GM19463 (cell line): ENCODE results near the gene NCBP2L.

Source experiments
- ATAC-seq: cut with Tn5 transposase; IDR thresholded peaks from one replicate; pipeline ENCODE4 v1.9.1; 2021; ENCODE audit warnings: mild to moderate bottlenecking, moderate library complexity; ENCODE audit not compliant: unreplicated experiment

The NCBP2L gene

DNA sequence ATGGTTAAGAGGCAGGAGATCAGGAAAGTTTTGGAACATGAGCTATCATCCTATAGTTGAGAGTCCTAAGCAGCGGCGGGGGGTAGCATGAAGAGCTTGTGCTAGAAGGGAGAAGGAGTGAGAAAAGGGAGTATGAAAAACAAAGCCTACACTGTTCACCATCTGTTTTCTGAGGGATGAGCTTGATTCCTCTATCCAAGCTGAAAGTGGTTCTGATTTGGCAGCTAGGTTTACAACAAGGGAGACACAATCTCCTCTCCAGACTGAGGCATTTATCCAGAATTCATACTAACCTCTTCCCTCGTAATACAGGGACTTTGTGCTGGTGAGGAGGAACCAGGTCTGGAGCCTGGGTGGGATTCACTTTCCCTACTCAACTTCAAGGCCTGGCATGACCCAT is 25.5 kb upstream of the NCBP2L start:
- no peak for ATAC-seq

DNA sequence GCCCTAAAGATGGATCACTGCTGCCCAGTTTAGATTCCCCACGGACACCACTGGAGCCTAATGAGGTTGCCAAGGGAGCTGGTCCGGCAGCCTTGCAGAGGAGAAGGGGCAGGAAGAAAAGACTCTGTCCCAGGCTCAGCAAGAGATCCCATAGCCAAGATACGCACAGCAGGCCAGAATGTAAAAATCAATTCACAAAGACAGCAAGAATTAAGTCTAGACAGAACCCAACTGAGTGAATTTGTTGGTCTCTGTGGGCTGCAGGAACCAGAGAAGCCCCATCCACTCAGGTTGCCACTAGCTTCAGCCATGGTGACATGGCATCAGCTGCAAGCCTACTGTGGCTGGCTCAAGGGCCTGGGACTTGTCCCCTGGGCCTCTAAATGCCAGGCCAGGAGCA is 24.8 kb upstream of the NCBP2L start:
- ATAC-seq = no peak

- no peak for ATAC-seq
These were observed 24.3 kb upstream of the NCBP2L start for GRCh38 chrX:107753187-107753586.

GRCh38 chrX:107755721-107756120 is 21.8 kb upstream of the NCBP2L start:
- no peak for ATAC-seq

- no peak for ATAC-seq
These were observed 19.2 kb upstream of the NCBP2L start for GRCh38 chrX:107758231-107758766.

DNA sequence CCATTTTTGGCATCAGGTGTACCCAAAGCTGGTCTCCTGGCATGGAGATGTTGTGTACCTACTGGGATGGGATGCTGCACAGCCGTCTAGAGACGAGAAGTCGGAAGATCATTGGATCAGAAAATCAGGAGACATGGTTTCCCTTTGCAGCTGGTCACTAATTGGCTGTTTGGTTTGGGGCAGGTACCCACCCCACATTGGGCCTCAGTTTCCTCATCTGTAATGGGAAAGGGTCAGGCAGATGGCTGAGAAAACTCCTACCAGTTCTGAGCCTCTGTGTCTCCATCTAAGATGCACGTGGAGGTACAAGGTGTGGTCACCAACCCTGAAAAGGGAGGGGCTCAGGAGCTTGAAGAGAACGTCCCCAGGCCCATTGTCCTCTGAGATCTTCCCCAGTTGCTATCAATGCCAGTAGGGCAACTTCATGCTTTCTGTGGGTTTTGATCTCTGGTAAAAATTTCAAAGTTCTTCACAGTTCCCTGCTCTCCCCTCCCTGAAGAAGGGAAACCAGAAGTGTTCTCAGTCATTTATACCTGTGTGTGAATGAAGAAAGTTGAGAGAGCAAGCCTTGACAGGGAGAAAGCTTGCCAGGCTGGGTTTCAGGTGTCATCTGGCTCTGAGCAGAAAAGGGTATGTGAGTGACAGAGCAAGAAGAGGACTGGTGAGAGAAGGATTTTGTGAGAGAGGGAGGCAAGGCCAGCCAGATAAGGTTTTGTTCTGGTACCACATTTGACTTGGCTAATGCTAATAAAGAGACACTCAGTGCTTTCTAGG is 17.0 kb upstream of the NCBP2L start:
- ATAC-seq = peak; percentile 43

- no peak for ATAC-seq
These were observed 13.9 kb upstream of the NCBP2L start for GRCh38 chrX:107763647-107764046.

DNA sequence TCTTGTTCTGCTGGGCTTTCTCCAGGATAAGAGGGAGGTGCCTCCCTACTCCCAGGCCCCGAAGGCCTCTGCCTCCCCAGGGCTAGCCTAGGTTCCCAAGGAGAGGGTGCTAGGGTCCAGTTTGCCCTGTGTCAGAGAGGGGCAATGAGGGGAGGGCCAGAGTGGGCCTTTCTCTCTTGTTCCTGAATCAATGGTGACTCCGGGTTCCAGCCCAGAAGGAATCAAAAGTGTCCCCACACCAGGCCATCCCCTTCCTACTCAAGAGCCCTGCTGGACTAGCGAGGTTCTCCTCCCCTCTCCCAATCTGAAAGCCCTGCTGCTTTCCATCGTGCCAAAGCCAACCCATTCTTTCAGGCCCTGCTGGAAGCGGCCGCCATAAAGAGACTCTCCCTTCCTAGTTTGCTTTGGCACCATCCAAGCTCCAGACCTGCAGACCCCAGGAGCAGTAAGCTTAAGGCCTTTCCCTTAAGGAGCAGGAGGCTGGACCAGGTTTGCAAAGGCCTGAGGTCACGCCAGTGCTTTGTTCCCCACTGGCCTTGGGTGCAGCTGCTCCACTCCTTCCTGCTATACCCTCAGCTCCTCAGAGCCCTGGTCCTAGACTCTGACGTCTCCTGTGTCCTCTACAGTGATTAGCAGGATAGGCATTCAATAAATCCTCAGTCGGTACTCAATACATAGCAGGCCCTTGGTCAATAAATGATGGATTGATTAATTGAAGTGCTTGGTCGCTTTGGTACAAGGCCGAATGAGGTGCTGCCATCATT is 12.5 kb upstream of the NCBP2L start:
- ATAC-seq = no peak

GRCh38 chrX:107766470-107767150 is 10.9 kb upstream of the NCBP2L start:
- ATAC-seq = peak; percentile 76

DNA sequence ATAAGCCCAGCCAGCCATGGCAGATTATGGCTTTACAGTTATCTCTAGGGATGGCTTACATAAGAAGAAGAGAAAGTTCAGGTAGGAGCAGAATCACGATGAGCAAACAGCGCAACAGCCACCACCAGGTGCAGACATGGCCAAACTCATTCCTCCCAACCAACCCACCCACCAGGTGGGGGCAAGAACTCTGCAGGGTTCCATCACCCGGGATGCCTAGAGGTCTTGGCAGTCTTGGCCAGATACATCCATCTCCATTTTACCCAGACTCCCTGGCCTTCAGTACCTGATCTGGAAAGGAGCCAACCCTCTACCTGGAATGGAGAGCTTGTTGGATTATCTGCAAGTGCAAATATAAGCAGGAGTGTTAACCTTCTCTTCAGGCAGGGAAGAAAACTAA is 9.5 kb upstream of the NCBP2L start:
- no peak for ATAC-seq

- ATAC-seq = no peak
These were observed 7.8 kb upstream of the NCBP2L start for GRCh38 chrX:107769581-107770317.

- no peak for ATAC-seq
These were observed 4.3 kb upstream of the NCBP2L start for GRCh38 chrX:107773206-107773605.

DNA sequence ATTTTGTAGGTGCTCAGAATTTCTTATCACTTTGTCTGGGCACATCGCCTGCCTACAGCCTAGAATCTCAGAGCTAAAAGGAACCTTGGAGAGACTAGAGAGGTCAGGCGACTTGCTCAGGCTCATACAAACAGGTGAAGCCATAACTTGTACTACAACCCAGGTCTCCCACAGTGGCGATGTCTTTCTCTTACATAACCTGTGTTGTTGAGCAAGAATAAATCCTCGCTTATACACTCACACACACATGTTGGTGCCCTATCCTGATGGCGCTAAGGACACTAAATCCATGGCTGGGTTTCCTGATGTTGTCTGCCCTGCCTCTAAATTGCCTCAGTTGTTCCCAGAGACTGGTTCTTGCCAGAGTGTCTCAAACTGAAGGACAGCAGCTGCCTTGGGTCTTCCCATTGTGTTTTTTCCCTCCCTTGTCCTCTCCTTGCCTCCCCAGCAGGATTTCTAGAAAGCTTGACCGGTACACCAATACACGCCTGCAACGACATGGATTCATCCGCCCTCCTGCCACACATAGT is 3.6 kb upstream of the NCBP2L start:
- no peak for ATAC-seq

- peak; percentile 27 for ATAC-seq
These were observed 2.4 kb upstream of the NCBP2L start for GRCh38 chrX:107775000-107775733.

DNA sequence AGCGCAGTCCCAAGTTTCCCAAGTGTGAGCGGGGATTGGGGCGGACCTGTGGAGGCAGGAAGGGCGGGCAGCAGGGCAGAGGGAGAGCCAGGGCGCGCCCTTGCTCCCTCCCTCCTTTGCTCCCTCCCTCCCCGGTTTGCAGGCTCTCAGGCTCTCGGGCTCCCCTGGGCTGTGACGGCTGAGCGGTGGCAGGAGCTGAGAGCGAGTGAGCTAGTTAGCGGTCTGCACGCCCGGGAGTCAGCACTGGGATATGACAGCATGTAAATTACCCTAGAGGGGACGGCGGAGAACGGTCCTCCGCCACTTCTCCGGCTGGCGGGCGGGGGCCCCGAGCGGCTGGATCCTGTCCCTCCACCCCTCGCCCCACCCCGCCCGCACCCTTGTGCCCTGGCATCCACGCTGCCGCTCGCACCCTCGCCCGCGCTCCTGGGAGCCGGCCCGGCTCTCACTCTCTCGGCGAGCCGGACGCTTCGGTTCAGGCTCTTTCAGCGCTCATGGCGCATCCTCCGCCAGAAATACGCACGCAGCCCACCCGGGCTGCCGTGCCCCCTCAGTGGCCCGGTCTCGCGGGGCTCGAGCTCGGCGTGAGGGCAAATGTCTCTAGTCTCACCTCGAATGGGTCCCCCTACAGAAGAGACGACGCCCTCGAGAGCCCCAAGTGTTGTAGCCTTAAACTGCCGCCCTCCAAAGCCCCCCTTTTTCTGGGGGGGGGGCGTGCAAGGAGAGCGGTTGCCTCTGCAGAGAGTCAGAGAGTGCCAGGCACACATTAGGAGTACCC is 1.6 kb upstream of the NCBP2L start, which contains the start of gene TSC22D3:
Gene TSC22D3 (minus strand): TSS at position 54 of the 778 bp plus-strand sequence. CDS start 368 bp downstream, outside the sequence.
- peak; percentile 85 for ATAC-seq

GRCh38 chrX:107776649-107777535 is 641 bp upstream of the NCBP2L start:
- peak; percentile 69 for ATAC-seq

GRCh38 chrX:107780525-107780924 is 3.0 kb downstream of the NCBP2L start:
- ATAC-seq = no peak

- no peak for ATAC-seq
These were observed 10.3 kb downstream of the NCBP2L start for GRCh38 chrX:107787827-107788226.
